ENCODE measurements around the gene ERP27.

ERP27 gene

GRCh38 chr12:14931791-14932560 lies 6.4 kb downstream of the ERP27 start:
- no peak for DNase-seq

- DNase-seq = no peak
Measured at GRCh38 chr12:14931359-14931758, 7.0 kb downstream of the ERP27 start.

GRCh38 chr12:14930299-14930698 lies 8.0 kb downstream of the ERP27 start:
- DNase-seq = no peak

GRCh38 chr12:14928931-14929330 lies 9.4 kb downstream of the ERP27 start:
- no peak for DNase-seq

GRCh38 chr12:14927267-14927666 lies 11.1 kb downstream of the ERP27 start:
- no peak for DNase-seq

GRCh38 chr12:14924541-14924940 lies 13.8 kb downstream of the ERP27 start:
- no peak for DNase-seq

GRCh38 chr12:14923944-14924343 lies 14.4 kb downstream of the ERP27 start:
- no peak for DNase-seq

- DNase-seq = no peak
Measured at GRCh38 chr12:14921218-14921617, 17.1 kb downstream of the ERP27 start.

- no peak for DNase-seq
Measured at GRCh38 chr12:14920475-14921126, 17.7 kb downstream of the ERP27 start.

GRCh38 chr12:14919455-14919854 lies 18.9 kb downstream of the ERP27 start:
- no peak for DNase-seq

- DNase-seq = no peak
Measured at GRCh38 chr12:14915736-14916135, 22.6 kb downstream of the ERP27 start.

GRCh38 chr12:14913381-14913781 lies 25.0 kb downstream of the ERP27 start:
- DNase-seq = no peak

- no peak for DNase-seq
Measured at GRCh38 chr12:14911131-14911530, 27.2 kb downstream of the ERP27 start.

GRCh38 chr12:14910090-14910915 lies 28.0 kb downstream of the ERP27 start:
- no peak for DNase-seq

GRCh38 chr12:14907953-14908352 lies 30.4 kb downstream of the ERP27 start:
- no peak for DNase-seq

- DNase-seq = no peak
Measured at GRCh38 chr12:14906114-14906513, 32.2 kb downstream of the ERP27 start.

- DNase-seq = no peak
Measured at GRCh38 chr12:14905269-14906004, 32.9 kb downstream of the ERP27 start.

- DNase-seq = no peak
Measured at GRCh38 chr12:14904854-14905253, 33.5 kb downstream of the ERP27 start.

- DNase-seq = no peak
Measured at GRCh38 chr12:14903386-14904098, 34.8 kb downstream of the ERP27 start.

- no peak for DNase-seq
Measured at GRCh38 chr12:14902465-14902864, 35.9 kb downstream of the ERP27 start.

GRCh38 chr12:14901228-14901562 lies 37.1 kb downstream of the ERP27 start:
- DNase-seq = no peak

GRCh38 chr12:14900521-14901227 lies 37.7 kb downstream of the ERP27 start:
- no peak for DNase-seq
